GM18909 (cell line): ENCODE data around the gene ADCY4.
"Not testable (repeated sequence)": the region's sequence is repeated elsewhere in the genome, so short reads cannot be mapped to it uniquely, and the experiment has no call there.

Experiments used
- ATAC-seq: cut with Tn5 transposase; IDR thresholded peaks from one replicate; pipeline ENCODE4 v1.9.1; 2021; ENCODE audit warnings: mild to moderate bottlenecking; ENCODE audit not compliant: unreplicated experiment, poor library complexity

ADCY4 gene

DNA sequence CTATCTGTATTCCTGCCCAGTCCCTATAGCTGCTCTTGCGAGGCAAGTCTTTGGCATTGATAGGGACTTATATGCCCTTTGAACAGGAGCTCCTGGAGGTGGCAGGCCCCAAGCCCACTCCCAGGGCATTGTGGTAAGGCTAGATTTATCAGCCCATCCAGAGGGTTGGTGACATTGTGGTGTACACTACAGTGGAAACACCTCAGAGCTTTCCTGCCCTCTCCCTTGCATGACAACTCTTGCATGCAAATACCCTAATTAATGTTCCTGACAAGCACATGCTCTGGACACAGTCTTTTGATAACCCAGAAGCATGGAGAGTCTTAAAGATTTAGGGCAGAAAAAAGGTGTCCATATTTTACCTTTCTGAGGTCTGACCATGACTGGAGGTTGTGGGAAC is 5.7 kb upstream of the ADCY4 start:
- ATAC-seq = no peak

GRCh38 chr14:24339284-24340151 is 4.6 kb upstream of the ADCY4 start, which contains the start of gene RIPK3:
TSS of gene RIPK3 (minus strand) at chr14:24339991. CDS start at chr14:24339826, 165 bp downstream.
- ATAC-seq = peak; percentile 93

- no peak for ATAC-seq
These were observed 4.0 kb upstream of the ADCY4 start for GRCh38 chr14:24338843-24339242.

- ATAC-seq = no peak
These were observed 2.9 kb upstream of the ADCY4 start for GRCh38 chr14:24337824-24338175.

DNA sequence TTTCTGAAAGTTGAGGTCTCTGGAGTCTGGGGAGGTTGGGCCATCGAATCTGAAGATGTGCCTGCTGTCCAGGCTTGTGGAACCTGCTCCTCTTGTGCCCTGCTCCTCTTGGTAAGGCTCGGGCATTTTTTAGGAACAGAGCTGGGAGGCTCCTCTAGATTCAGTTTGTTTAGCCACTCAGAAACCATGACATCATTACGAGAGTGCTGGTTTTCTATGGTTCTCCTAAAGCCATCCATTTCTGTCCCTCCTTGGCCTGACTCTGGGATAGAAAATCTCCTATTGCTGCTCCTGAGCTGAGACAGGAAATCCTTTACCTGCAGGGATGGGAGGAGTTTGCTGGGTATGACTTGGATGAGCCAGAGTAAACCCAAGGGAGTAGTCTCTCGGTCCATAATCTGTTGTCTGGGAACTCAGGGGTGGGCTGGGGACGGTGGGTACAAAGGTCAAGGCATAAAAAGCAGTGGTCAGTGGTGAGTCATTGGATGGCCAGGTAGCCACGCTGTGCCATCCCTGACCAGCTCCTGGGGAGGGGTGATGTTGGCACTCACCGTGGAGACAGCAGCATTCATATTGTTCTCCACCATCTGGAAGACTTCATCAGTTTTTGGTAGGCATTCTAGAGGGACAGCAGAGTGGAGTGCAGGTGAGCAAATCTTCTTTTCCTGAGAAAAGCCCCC is 2.4 kb upstream of the ADCY4 start:
- no peak for ATAC-seq

GRCh38 chr14:24335461-24336171 is 745 bp upstream of the ADCY4 start:
- ATAC-seq = no peak

GRCh38 chr14:24332268-24332993 is 2.4 kb downstream of the ADCY4 start:
- ATAC-seq = peak; percentile 87

DNA sequence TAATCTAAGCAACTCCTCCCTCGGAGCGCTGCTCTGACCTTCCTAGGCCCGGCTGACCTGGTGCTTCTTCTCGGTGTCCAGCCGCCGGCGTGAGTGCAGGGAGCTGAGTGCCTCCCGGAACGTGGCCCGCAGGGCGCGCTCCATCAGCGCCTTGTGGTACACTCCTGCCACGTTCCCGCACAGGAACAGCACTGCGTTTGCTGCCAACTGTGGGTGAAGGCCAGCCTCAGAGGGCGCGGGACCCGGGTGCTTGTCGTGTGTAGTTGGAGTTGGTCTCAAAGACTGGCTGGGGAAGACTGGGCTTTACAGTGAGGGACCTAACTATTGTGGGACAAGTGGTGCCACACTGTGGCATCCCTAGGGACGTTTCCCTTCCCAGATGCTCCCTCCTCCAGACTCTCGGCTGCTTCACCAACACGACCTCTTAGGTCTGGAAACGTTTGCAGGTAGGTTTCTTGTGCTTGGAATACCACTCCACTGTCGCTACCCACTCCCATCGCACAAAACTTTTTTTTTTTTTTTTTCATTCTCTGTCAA is 3.1 kb downstream of the ADCY4 start:
- no peak for ATAC-seq

DNA sequence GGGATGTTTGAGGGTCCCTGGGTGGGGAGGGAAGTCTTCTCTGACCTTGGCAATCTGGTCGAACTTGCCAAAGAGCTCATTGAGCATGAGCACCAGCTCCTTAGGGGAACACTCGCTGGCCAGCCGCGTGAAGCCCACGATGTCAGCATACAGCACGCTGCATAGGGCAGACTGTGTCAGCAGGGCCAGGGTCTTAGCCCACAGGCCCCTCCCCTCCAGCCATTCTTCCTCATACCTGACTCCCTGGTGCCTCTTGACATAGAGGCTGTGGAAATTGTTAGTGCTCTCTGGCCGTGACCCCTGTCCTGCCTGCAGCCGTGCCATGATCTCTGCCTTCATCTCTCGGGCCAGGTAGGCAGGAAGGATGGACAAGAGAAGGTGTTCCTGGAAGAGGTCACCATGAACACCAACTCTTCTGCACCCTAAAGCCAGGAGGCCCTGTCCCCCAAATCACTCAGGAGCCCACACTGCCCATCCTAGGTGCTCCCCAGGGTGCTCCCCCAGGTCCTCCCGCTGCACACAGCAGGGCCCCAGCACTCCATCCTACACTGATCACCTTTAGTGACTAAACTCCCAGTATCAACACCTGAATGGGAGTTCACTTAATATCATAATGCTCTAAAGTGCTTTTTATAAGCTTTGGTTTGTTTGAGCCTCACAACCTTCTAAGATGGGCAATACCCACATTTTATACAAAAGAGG is 3.7 kb downstream of the ADCY4 start:
- ATAC-seq = no peak

DNA sequence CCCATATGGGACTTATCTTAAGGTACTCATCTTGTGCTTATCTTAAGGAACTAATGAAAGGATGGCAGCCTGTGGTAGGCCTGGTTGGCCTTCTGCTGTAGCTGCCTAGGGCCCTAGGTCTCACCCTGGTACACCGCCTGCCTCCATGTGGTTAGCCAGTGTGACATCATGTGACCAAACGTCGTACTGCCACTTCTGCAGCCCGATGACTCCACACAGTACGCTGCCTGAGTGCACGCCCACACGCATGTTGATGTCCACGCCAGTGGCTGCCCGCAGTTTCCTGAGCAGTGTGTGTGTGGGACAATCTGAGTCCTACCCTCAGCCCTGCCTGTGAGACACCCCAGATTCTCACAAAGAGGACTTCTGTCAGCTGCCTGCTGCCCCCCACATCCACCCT is 5.1 kb downstream of the ADCY4 start:
- no peak for ATAC-seq

- no peak for ATAC-seq
These were observed 5.7 kb downstream of the ADCY4 start for GRCh38 chr14:24329073-24329663.

DNA sequence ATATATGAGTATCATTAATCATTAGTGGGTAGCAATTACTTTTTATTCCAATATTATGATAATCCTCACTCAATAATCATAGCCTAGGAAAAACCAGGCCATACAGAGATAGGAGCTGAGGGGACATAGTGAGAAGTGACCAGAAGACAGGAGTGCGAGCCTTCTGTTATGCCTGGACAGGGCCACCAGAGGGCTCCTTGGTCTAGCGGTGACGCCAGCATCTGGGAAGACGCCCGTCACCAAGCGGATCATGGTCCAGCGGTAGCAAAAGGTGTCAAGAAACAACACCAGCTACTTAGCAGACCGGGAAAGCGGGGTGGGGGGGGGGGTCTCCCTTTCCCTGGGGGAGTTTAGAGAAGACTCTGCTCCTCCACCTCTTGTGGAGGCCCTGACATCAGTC is 7.0 kb downstream of the ADCY4 start:
- ATAC-seq = not testable (repeated sequence)

DNA sequence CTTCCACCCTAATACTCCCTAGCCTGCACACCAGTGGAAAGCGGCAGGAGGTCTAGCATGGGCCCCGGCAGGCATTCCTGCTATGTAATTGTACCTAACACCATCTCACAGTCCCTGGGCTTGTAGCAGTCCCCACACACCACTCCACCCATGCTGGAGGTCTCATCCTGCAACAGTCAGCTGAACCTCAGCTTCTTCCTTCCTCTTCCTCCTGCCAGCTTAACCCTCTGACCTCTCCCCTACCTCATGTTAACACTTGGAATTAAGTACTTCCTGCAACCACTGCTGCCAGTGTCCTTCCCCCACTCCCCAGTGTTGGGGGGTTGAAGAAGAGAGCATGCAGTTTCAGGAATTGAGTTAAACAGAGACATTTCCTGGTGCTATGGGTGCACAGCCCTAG is 7.6 kb downstream of the ADCY4 start:
- ATAC-seq = no peak

DNA sequence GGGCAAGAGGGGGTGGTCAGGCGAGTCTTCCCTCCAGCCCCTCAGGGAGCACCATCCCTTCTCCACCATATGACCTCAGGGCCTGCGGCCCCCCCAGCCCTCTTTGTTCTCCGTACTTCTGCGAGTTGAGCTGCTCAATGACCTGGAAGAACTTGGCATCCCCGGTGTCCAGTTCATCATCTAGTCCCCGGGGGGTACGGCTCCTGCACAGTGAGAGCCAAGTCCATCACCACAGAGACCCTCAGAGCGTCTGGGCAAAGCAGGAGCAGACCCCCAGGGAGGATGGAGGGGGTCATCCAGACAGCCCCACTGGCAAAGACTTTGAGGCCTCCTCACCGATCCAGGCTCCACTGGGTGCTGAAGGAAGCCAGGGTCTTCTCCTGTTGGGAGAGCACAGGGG is 8.9 kb downstream of the ADCY4 start:
- no peak for ATAC-seq

DNA sequence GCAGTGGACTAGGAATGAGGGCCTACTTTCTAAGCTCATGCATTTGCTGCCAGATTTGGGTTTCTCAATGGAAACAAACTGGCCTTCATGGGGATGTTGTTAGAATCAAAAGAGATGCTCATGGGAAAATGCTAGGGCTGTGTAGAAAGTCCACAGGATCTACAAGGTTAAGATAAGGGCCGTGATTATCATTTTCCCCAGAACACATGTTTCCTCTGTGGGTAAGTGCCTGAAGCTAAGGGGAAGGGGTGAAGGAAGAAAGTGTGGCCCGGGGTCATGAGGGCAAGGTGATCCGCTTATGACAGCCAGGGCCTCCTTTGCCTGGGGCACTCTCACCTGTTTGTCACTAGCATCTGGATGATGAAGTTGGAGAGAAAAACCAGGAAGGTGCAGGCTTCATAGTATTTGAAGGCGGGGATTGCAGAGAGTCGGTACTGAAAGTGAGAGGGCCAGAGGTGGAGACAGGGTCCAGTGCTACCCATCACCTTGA is 9.8 kb downstream of the ADCY4 start:
- ATAC-seq = no peak

GRCh38 chr14:24324024-24324423 is 10.8 kb downstream of the ADCY4 start:
- no peak for ATAC-seq

- no peak for ATAC-seq
These were observed 11.5 kb downstream of the ADCY4 start for GRCh38 chr14:24323341-24323740.

DNA sequence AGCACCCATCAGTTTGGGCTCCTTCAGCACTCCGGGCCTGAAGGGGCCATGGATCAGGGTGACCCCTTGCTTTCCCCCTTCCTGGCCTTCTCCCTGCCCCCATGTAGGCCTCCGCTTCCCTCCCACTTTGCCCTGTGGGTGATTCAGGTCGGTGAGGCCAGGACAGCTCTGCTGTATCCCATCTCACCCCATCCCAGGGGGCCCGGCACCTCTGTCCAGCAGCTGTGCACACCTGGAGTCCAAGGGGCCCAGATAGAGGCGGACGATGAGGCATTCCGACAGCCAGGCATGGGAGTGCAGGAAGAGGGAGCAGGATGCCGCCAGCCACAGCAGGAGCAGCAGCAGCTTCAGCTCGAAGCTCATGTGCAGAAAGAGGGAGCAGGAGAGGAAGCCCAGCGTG is 12.2 kb downstream of the ADCY4 start:
- no peak for ATAC-seq
